Measurements from ENCODE around the gene BRD3OS. TPM values are rescaled to one million over a fixed set of nuclear protein-coding genes. Genes with fewer than 3 reads are reported as not detected.

The BRD3OS gene
- total and polyA plus RNA-seq, 10 of the 15 experiments (the other 5 are each of a cell fraction or from before 2014, with no cell fraction given), result 2.1 to 13.7 (median 10.7) TPM

- no peak overlapping the region for H3K9ac ChIP-seq (ENCODE audit: control insufficient read depth, insufficient read depth, low read length)
- peaks cover 0 to 25% of the 10 kb centered on the region in 2 experiments; a peak in 3 of 4 replicates for H3K36me3 ChIP-seq (ENCODE audit: control insufficient read depth in 2 of 2, insufficient read depth in 2 of 2, low read length in 1 of 2)
- 89% methylated on average over 13 of the region's 14 CpGs for WGBS (ENCODE audit: insufficient coverage, insufficient replicate concordance, low lambda C conversion rate, missing lambda C conversion rate)
- H2AFZ ChIP-seq (ENCODE audit: control insufficient read depth, low read depth, low read length), result no peak overlapping the region
- no peaks in the 10 kb centered on the region for H3K27me3 ChIP-seq (replicated peaks in 1 of 2; ENCODE audit: control insufficient read depth in 2 of 2, insufficient read depth in 2 of 2, low read length in 1 of 2)
- BruUV-seq (replicated peaks), result no TSS peak
- no peak for FAIRE-seq
- no peak overlapping the region for H3K27ac ChIP-seq (ENCODE audit: control insufficient read depth, insufficient read depth)
- RAD21 ChIA-PET (ENCODE audit: unreplicated experiment), result no interaction called here
- no peaks in the 10 kb centered on the region for H4K20me1 ChIP-seq (ENCODE audit: control insufficient read depth, insufficient read depth)
- CTCF ChIA-PET, result no interaction called here
- intact Hi-C loops (cut with micrococcal nuclease; ENCODE audit: unreplicated experiment), result no loop called here
- POLR2A ChIA-PET, result no interaction called here
- no peaks in the 10 kb centered on the region for H3K79me2 ChIP-seq (ENCODE audit: control insufficient read depth, insufficient read depth, low read length)
- DNase-seq (ENCODE audit: low read depth, low spot score), result no peak
- no peak overlapping the region for H3K4me3 ChIP-seq
- H3K9me3 ChIP-seq (replicated peaks; ENCODE audit: control insufficient read depth, insufficient read depth, low read length), result no peaks in the 10 kb centered on the region
- H3K4me1 ChIP-seq (ENCODE audit: control insufficient read depth, insufficient read depth, low read length), result no peaks in the 10 kb centered on the region
- H3K4me2 ChIP-seq (ENCODE audit: control insufficient read depth, insufficient read depth), result no peak overlapping the region
- no peak for ATAC-seq
- SMC1A ChIA-PET (ENCODE audit: uncharacterized antibody, unreplicated experiment), result interaction anchor here (1.0 kb wide), 2 partner anchors 10 to 25 kb away, joined by 3 to 4 read pairs; no protein-coding TSS in a partner anchor
- in situ Hi-C loops (cut with MboI), result no loop called here
- TF ChIP-seq SP1 (IDR thresholded peaks at IDR 0.05; ENCODE audit: low read depth, low read length) (no peak), CEBPB (IDR thresholded peaks at IDR 0.05; ENCODE audit: borderline replicate concordance in 1 of 2, low read depth in 2 of 2, low read length in 2 of 2) (no peak), SMAD5 (IDR thresholded peaks at IDR 0.05; ENCODE audit: low read depth) (no peak), TCF12 (IDR thresholded peaks at IDR 0.05; ENCODE audit: low read depth, low read length) (no peak), ZNF217 (IDR thresholded peaks at IDR 0.05) (no peak), RUNX3 (IDR thresholded peaks at IDR 0.05; ENCODE audit: low read length) (no peak), BCL3 (IDR thresholded peaks at IDR 0.05; ENCODE audit: borderline replicate concordance, insufficient read depth, low read depth, low read length, poor library complexity, severe bottlenecking) (no peak)
Observed at GRCh38 chr9:134050726-134051125, 25.4 kb downstream of the BRD3OS start.

All from GM12878 (cell line).